GM19025 (cell line): ENCODE results near the gene TELO2.

Source experiments
- ATAC-seq: cut with Tn5 transposase; IDR thresholded peaks from one replicate; pipeline ENCODE4 v1.9.1; 2021; ENCODE audit warnings: mild to moderate bottlenecking, low read depth, moderate library complexity; ENCODE audit not compliant: unreplicated experiment

The TELO2 gene

GRCh38 chr16:1550069-1550468, 56.9 kb downstream of the TELO2 start:
- ATAC-seq = no peak

GRCh38 chr16:1550696-1551095, 57.5 kb downstream of the TELO2 start:
- no peak for ATAC-seq

GRCh38 chr16:1551166-1551565, 58.0 kb downstream of the TELO2 start:
- no peak for ATAC-seq

- ATAC-seq = no peak
Observed at GRCh38 chr16:1552129-1552528, 59.0 kb downstream of the TELO2 start.

- no peak for ATAC-seq
Observed at GRCh38 chr16:1553946-1554825, 61.0 kb downstream of the TELO2 start.

GRCh38 chr16:1554826-1555445, 61.8 kb downstream of the TELO2 start:
- ATAC-seq = no peak

GRCh38 chr16:1556254-1556653, 63.1 kb downstream of the TELO2 start:
- no peak for ATAC-seq

GRCh38 chr16:1557074-1557473, 63.9 kb downstream of the TELO2 start:
- ATAC-seq = no peak

GRCh38 chr16:1557576-1557975, 64.4 kb downstream of the TELO2 start:
- no peak for ATAC-seq

- ATAC-seq = no peak
Observed at GRCh38 chr16:1559446-1559975, 66.4 kb downstream of the TELO2 start.
